ENCODE data around the gene ADCY9. TPM values are rescaled to one million over a fixed set of nuclear protein-coding genes. Genes with fewer than 3 reads are reported as not detected.

The ADCY9 gene
- total RNA-seq, 1 donor from 2014 or later, result 43.2 TPM

- peaks cover 70% of the 10 kb centered on the region for H3K4me1 ChIP-seq
- intact Hi-C loops (cut with DNase I), result no loop called here
- DNase-seq, result peak; percentile 46
- no peaks in the 10 kb centered on the region for H3K36me3 ChIP-seq
- H3K27ac ChIP-seq, result peak overlapping the region; percentile 57
- ATAC-seq, result no peak
- TF ChIP-seq, protein P1, sequence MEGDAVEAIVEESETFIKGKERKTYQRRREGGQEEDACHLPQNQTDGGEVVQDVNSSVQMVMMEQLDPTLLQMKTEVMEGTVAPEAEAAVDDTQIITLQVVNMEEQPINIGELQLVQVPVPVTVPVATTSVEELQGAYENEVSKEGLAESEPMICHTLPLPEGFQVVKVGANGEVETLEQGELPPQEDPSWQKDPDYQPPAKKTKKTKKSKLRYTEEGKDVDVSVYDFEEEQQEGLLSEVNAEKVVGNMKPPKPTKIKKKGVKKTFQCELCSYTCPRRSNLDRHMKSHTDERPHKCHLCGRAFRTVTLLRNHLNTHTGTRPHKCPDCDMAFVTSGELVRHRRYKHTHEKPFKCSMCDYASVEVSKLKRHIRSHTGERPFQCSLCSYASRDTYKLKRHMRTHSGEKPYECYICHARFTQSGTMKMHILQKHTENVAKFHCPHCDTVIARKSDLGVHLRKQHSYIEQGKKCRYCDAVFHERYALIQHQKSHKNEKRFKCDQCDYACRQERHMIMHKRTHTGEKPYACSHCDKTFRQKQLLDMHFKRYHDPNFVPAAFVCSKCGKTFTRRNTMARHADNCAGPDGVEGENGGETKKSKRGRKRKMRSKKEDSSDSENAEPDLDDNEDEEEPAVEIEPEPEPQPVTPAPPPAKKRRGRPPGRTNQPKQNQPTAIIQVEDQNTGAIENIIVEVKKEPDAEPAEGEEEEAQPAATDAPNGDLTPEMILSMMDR (IDR thresholded peaks at IDR 0.05), result no peak
- no peaks in the 10 kb centered on the region for H3K9me3 ChIP-seq
- peak overlapping the region; percentile 79 for H3K4me3 ChIP-seq
- H3K27me3 ChIP-seq (ENCODE audit: low read depth), result no peaks in the 10 kb centered on the region
Measured at GRCh38 chr16:4113358-4114256, 2.6 kb downstream of the ADCY9 start.

GRCh38 chr16:4111748-4112696, 4.2 kb downstream of the ADCY9 start:
- Histone ChIP-seq H3K9me3 (no peaks in the 10 kb centered on the region), H3K4me1 (peaks cover 70% of the 10 kb centered on the region), H3K27me3 (ENCODE audit: low read depth) (no peaks in the 10 kb centered on the region), H3K36me3 (no peaks in the 10 kb centered on the region), H3K4me3 (peak overlapping the region; percentile 79), H3K27ac (peak overlapping the region; percentile 57)
- TF ChIP-seq, protein P1 (IDR thresholded peaks at IDR 0.05), result no peak
- peak; percentile 27 for DNase-seq
- no peak for ATAC-seq
- intact Hi-C loops (cut with DNase I), result no loop called here

DNA sequence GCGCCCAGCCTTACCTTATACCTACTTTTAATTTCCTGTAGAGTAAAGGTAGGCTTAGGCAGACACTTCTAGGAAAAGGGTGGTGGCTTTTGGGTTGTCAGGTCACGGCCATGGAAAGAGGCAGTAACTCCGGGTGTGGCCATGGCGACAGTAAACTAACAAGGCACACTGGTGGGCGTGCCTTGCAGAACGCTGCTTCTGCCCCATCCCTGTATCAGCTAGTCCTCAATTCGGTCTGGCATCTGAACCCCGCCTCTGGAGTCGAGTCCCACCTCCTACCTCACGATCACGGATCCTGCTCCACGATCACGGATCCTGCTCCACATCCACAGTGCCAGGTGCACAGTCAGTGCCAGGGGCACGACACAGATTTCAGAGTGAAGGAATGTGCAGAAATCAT, 5.6 kb downstream of the ADCY9 start:
- H3K27me3 ChIP-seq (ENCODE audit: low read depth), result no peaks in the 10 kb centered on the region
- H3K4me1 ChIP-seq, result peaks cover 68% of the 10 kb centered on the region
- H3K9me3 ChIP-seq, result no peaks in the 10 kb centered on the region
- TF ChIP-seq, protein P1 (IDR thresholded peaks at IDR 0.05), result no peak
- DNase-seq, result peak; percentile 68
- intact Hi-C loops (cut with DNase I), result no loop called here
- peak overlapping the region; percentile 79 for H3K4me3 ChIP-seq
- H3K36me3 ChIP-seq, result no peaks in the 10 kb centered on the region
- ATAC-seq, result peak; percentile 71 to 72
- peak overlapping the region; percentile 76 for H3K27ac ChIP-seq

DNA sequence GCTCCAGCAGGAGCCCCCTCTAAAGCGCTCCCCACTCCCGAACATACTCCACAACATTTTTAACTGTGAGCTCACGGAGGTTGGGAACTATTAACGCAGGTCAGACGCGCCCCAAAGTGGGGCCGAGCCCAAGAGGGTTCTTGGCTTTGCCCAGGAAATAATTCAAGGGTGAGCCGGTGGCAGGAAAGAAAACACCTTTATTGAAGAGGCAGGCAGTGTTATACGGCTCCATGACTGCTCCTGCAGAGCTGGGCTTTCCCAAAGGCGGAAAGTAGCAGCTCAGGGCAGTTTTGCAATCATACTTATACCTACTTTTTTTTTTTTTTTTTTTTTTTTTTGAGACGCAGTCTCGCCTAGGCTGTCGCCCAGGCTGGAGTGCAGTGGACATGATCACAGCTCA, 6.2 kb downstream of the ADCY9 start:
- H3K27ac ChIP-seq, result peak overlapping the region; percentile 76
- no peaks in the 10 kb centered on the region for H3K27me3 ChIP-seq (ENCODE audit: low read depth)
- H3K36me3 ChIP-seq, result no peaks in the 10 kb centered on the region
- DNase-seq, result peak; percentile 61
- TF ChIP-seq, protein P1 (IDR thresholded peaks at IDR 0.05), result no peak
- peak; percentile 72 to 81 for ATAC-seq
- H3K4me3 ChIP-seq, result peak overlapping the region; percentile 19
- intact Hi-C loops (cut with DNase I), result no loop called here
- peaks cover 65% of the 10 kb centered on the region for H3K4me1 ChIP-seq
- no peaks in the 10 kb centered on the region for H3K9me3 ChIP-seq

- Histone ChIP-seq H3K4me3 (no peak overlapping the region), H3K27ac (peak overlapping the region; percentile 76), H3K27me3 (ENCODE audit: low read depth) (no peaks in the 10 kb centered on the region), H3K4me1 (peaks cover 57% of the 10 kb centered on the region), H3K36me3 (peaks cover 3% of the 10 kb centered on the region), H3K9me3 (no peaks in the 10 kb centered on the region)
- ATAC-seq (no peak), DNase-seq (peak; percentile 31)
- intact Hi-C loops (cut with DNase I), result no loop called here
- TF ChIP-seq, protein P1 (IDR thresholded peaks at IDR 0.05), result no peak
Measured at GRCh38 chr16:4109250-4109736, 6.9 kb downstream of the ADCY9 start.
